Fibroblast of skin of left biceps (primary cell): Measurements from ENCODE around the gene RAMP1.
"Not testable (repeated sequence)": the region's sequence is repeated elsewhere in the genome, so short reads cannot be mapped to it uniquely, and the experiment has no call there.

Experiments used
- DNase-seq, 2 experiments: peaks; one replicate each; pipeline ENCODE4 v3.0.0-alpha.2; 2013; ENCODE audit warnings: low read depth in 2 of 2

RAMP1 gene

GRCh38 chr2:237951354-237951753, 91.9 kb downstream of the RAMP1 start:
- DNase-seq = not testable (repeated sequence)

- no peak for DNase-seq
Measured at GRCh38 chr2:237951878-237952277, 92.5 kb downstream of the RAMP1 start.

GRCh38 chr2:237952851-237953250, 93.4 kb downstream of the RAMP1 start:
- DNase-seq = no peak

- no peak for DNase-seq
Measured at GRCh38 chr2:237955640-237956401, 96.4 kb downstream of the RAMP1 start.

GRCh38 chr2:237956402-237956736, 96.9 kb downstream of the RAMP1 start:
- no peak for DNase-seq

DNA sequence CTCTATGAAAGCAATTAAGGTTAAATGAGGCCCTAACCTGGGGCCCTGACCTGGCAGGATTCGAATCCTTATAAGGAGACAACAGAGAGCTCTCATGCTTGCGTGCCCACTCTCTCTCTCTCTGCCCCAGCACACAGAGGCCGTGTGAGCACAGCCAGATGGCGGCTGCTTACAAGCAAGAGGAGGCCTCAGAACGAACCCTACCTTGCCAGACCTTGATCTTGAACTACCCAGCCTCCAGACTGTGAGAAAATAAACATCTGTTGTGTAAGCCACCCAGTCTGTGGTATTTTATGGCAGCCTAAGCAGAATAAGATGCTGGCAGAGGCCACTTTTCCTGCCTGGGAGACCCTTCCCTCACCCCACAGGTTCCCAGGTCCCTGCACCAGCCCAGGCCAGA, 102.2 kb downstream of the RAMP1 start:
- DNase-seq = no peak
